LoVo (cell line): ENCODE data around the gene RADIL.

Experiments used
- DNase-seq: peaks from one replicate; pipeline ENCODE4 v3.0.0-alpha.2; 2016; ENCODE audit warnings: low spot score

RADIL gene

DNA sequence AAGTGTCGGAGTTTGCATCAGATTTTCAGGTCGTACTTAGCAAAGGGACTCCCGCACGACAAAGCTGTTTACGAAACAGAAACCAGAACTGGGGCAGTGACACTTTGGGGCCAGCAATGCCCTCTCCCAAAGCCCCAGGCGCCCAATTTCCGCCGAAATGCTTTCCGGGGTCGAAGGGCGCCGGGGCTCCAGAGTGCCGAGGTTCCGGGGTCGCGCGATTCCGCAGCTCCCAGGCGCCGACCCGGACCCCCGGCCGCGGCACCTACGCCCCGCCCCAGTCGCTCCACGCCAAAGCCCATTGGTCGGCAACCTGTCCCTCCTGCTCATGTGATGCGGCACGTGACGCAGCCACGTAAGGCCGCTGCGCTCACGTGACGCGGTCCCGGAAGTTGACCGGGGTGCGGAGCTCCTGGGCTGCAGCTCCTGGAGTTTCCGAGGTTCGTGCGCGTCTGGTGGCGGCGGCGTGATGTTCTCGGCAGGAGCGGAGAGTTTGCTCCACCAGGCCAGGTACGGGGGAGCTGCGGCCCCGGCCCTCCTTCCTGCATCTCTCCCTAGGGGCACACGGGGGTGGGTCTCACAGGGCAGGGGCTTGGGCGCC is 108.2 kb downstream of the RADIL start, which contains the start of gene AP5Z1:
TSS of gene AP5Z1 (plus strand) at position 374 of the 598 bp plus-strand sequence. CDS start at position 467, 93 bp downstream.
- DNase-seq: peak; percentile 98

DNA sequence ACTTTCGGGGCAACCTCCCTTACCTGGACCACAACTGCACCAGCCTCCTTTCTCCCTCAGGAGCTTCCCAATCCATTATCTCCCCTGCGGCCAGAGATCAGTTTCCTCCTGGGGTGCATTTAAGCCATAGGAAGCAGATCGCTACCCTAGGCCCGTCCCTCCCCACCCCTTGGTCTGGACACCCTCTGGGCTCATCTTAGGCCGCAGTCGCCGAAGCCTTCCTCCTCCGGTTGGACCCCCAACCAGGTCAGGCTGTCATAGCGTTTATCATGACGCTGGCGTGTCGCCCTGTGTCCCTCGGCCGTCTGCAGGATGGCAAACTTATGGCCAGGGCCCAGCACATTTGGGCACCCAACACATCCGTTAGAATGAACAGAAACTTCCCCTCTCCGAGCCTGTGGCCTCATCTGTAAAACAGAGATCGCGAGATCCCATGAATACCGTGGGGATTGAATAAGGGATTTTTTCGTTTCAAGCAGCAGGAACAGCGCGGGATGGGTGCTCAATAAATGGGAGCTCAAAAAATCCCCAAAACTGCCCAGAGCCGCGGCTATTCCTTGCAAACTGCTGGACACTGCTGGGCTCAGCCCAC is 108.8 kb downstream of the RADIL start:
- peak; percentile 63 for DNase-seq

DNA sequence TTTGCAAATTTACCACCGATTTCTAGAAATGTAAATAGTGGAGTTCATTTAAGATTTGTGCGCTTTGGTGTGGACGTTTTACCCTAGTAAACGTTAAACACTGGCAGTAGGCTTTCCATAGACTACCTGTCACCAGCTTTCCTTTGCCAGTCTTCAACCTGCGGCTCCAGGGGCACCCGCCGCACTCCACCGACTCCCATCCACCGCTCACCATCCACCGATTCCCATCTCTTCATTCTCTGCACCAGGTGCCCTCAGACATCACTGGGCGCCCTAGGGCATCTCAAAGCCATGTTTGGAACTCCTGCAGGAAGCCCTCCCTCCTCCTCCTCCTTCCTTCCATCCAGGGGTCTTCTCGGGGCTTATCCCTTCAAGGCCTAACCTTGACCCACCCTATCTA is 109.5 kb downstream of the RADIL start:
- DNase-seq: no peak

DNA sequence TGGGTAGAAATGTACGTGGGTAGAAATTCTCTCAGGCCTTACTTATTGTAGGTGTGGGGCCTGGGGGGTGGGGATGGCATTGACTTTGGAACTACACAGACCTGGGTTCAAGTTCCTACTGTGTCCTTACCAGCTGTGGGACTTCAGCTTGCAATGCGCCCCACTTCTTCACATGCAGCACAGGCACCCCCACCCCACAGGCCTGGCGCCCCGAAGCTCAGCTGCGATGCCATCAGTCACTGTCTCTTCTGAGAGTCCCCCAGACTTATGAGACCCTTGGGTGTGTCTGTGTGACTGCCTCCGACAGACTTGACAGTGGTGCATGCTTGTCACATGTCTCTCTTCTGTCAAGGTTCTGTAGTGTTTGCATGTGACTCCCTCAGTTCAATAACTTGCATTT is 111.2 kb downstream of the RADIL start:
- DNase-seq: no peak

DNA sequence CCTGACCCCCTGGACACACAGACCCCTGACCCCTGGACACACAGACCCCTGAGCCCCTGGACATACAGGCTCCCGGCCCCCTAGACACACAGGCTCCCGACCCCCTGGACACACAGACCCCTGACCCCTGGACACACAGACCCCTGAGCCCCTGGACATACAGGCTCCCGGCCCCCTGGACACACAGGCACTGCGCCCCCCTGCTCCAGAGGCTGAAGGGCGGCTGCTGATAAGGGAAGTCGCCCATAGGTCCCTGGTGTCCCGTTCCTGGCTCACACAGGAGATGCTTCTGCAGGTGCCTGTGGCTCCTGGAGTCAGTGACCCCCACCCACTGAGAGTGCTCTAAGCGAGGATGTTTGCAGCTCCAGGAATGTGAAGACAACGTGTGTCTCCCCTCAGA is 111.8 kb downstream of the RADIL start:
- no peak for DNase-seq

DNA sequence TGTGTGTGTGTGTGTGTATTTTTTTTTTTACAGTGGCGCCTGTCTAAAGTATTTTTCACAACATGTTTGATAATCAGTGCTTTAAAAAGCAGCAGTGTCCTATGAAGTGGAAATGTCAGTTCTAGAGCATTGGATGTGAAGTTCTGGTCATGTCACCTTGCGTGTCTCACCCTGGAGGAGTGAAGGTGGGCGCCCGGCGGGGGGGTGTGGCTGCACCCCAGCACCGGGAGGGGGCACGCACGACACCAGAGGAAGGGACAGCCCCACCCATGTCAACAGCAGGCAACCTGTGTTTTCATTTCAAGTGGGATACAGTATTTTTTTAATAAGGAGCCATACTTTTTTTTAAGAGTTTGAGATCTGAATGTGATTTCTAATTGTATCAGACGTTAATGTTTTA is 112.6 kb downstream of the RADIL start:
- no peak for DNase-seq

DNA sequence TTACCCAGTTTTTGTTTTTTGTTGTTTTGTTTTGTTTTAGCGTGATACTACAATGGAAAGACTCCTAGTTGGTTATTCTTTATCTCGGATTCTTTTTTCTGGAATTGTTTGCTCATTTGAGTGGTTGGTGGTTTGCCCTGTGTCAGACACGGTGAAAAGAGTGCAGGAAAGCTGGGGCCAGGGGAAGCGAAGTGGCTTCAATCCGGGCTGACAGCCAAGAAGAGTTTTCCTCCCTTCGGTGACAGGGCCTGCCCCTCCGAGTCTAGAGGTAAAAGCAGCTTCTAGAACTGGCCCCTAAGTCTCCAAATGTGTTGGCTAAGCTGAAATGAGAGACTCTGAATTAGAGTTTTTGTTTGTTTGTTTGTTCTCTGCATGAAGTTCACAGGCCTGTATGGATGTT is 113.8 kb downstream of the RADIL start:
- no peak for DNase-seq

DNA sequence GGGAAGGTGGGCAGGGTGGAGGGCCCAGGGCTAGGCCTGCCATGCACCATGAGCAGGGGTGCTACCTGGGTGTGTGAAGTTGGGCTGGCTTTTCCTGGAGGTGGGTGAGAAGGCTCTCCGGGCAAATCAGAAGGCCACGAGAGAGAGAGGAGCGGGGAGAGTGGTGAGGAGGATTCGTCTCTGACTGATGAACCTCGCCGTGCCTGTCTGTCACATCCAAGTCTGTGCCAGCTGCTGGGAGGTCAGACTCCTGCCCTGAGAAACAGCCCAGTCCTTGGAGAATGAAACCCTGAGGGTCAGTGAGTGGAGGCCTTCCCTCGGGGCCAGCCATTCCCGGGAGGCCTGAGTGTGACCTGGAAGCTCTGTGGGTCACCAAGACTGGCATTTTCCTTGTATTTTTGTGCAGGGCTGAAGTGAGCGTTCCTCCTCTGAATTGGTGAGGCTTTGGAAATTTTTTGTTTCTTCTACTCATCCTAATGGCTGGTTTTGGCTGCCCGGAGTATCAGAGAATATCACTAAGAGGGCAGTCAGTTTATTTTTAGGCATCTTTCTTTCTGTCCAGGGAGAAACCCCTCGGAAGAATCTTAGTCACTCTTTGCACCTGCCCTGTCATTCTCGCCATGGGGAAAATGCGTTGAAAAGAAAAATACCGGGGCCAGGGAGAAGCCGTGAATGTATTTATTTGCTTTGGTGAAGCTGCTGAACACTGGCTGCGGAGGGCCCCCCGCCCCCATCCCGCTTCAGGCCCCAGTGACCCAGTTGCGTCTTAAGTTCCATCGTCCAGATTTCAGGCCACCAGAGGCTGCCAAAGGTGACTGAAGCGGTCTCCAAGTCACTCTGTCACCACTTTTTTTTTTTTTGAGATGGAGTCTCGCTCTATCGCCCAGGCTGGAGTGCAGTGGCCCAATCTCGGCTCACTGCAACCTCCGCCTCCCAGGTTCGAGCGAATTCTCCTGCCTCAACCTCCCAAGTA is 114.6 kb downstream of the RADIL start:
- DNase-seq: no peak

DNA sequence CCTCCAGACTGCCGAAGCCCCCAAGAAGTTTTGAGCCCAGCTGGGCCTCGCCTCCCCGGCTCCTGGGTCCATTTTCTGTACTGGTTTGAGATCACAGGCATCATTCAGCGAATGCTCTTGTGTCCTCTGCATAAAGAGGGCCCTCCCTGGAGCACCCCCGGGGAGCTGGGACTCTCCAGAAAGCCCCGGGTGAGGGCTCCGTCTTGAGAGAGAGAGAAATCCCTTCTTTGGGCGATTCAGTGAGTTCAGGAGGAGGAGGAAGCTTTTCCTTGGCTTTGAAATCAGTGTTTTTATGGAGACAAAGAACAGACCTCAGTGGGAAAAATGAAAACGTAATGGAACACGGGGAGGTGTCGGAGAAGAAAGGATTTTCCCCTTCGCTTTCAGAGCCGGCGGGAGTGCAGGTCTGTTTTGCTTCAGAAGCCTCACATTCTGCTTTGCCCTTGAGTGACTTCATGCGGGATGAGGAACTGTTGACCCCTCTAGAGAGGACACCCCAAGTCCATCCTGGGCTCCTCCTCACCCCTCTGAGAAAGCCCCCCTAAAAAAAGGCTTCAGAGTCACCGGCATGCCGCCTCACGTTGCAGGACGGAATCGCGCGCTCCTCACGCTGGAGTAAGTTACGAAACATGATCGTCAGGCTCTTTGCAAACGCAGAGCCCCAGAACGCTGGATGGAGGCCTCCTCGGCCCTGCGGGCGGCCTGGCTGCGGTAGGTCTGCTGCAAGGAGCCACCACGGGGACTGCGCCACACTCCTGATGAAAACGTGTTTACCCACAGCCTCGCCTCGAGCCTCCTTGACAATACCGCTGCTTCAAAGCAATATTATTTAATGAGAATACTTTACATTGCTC is 116.6 kb downstream of the RADIL start:
- no peak for DNase-seq

DNA sequence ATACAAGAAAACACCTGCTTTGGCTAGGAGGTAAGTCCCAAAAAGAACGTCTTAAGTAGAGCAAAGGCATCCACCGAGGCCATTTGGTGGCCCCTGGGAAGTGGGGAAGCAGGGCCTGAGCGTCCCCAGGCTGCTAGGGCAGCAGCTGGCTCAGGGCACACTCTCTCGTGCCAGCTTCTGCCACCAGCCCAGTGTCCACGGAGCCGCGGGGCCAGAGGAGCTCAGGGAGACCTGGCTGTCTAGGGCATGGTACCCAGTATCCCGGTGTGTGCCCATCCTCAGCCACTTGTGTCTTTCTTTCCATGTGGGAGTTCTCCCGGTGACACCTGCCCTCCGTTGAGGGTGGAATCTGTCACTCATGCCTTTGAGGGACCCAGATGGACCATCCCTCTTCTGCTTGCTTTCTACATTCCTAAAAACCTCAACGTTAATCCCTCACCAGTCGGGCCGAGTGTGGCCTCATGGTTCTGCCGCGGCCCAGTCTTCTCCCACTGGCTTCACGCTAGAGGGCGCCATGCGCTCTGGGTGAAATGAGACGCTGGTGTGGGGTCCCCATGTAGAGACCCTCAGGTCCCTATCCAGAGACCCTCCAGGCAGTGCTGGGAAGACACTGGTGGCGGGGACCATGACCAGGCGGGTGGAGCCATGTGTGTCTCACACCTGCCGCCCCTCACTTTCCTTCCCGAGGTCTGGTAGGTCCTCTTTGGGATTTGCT is 117.6 kb downstream of the RADIL start:
- no peak for DNase-seq

DNA sequence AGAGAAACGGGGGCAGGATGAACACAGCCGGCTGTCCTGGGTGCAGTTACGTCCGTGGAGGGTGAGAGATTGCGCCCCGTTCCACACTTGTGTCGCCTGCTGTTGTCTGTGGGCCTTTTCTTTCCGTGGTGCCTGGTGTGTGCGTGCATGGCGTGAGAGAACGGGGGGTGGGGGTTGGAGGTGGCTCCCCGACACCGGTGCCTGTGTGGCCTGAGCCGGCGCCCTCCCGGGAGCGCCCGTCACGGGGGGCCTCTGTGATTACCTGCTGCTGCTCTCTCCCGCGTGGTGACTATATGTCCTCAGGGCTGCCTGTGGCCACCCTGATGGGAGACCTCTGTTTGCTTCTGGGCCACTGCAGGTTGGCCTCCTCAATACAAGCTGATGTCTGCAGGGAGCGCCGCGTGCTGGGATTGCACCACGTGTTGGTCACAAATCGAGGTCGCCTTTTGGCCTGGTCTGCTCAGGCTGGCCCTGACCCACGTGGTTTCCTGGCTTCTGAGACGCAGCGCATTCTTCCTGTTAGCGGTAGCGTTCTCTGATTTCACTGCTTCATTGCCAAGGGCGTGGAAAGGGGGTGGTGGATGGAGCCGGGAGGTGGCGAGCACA is 119.0 kb downstream of the RADIL start:
- no peak for DNase-seq

DNA sequence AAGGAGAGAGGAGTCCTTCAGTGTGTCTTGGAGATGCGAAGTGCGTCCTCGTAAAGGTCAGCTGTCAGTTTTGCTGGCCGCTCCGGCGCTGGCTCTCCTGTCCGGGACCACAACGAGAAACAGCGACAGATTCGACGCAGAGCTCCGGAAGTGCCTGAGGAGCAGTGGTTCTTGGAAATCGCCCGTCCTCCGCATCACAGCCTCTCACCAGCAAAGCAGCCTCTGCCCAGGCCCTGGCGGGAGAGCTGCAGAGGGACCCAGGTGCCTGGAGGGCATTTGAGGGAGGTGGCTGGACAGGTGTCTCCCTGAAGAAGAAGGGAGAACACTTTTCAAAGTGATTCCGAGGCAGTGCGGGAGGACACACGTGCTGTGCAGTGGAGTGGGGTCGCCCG is 119.7 kb downstream of the RADIL start:
- DNase-seq: no peak

DNA sequence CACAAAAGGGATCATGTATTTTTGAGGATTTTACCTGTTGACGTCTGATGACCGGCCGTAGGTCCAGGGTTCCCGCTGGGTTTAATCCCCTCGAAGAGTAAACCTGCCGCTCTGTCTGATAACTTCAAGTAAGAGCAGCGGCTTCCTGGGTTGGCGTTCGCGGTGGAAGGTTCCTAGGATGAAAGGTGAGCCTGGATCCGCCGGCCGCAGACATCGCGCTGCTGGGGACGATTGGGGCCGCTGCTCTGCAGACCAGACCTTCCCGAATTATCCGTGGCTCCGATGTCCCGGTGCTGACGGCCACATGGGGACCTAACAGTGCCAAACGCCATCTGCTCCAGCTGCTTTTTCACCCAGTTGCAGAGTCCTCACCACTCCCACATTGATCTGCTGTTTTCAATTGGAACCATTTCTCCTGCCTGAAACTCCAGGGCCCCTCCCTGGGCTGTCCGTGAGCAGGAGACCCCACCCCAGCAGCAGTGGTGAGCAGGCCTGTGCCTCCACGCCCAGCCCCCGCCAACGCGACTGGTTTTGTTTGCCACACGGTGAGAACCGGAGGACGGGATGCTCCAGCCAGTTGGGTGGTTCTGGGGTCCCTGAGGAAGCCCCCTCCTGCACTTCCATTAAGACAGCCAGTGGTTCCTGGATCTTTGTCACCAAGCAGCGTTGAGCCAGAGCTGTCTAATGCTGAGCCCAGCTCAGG is 120.3 kb downstream of the RADIL start:
- DNase-seq: no peak

DNA sequence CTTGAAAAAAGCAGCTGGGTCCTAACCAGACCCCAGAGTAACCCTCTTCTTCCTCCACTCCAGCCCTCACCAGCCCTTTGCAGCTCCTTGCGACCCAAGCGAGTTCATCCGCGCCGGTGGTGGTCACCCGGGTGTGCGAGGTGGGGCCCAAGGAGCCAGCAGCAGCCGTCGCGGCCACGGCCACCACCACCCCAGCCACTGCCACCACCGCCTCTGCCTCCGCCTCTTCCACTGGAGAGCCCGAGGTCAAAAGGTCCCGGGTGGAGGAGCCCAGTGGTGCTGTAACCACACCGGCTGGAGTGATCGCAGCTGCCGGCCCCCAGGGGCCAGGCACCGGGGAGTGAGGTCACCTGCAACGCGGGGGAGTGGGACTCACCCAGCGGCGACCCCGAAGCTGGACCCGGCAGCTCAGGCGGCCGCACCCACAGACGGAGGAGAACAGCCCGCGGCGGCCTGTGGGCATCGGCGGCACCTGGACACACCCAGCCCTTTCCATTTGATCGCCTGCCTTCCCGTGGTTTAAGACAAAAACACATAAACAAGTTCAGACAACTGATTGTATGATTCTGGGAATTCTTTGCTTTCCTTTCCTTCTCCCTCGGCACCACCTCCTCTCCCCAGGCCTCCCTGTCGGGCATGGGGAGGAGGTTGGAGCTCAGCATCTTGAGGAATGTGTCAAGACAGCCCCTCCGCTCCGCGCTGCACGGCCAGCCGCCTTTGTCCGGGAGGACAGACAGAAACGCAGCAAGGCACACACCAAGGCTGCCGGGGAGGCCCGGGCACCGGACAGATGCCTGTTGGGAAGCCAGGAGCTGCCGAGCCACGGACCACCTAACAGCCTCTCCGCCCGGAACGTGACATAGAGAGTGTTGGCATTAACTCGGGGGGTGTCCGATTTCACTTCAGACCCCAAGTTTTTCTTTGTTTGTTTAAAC is 121.1 kb downstream of the RADIL start:
- DNase-seq: no peak

DNA sequence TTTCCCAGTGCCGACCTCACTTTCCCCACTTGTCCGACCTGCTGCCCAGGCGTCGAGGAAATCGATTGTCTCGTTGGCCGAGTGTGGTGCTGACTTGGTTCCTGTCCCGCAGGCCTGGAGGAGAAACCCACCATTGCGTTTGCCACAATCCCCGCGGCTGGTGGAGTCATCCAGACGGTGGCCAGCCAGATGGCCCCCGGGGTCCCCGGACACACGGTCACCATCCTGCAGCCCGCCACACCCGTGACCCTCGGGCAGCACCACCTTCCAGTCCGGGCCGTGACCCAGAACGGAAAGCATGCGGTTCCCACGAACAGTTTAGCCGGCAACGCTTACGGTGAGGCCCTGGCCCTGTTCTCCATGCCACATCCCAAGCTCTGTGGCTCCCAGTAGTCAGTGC is 122.6 kb downstream of the RADIL start:
- DNase-seq: no peak

DNA sequence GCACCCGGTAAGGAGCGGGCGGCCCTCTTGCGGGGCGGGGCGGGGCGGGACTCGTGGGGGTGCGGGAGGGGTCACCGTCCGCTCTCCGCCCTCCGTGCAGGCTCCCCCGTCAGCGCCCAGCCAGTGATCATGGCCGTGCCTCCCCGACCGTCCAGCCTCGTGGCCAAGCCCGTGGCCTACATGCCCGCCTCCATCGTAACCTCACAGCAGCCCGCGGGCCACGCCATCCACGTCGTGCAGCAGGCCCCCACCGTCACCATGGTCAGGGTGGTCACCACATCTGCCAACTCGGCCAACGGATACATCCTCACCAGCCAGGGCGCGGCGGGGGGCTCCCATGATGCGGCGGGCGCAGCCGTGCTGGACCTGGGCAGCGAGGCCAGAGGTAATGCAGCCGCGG is 124.3 kb downstream of the RADIL start:
- no peak for DNase-seq

DNA sequence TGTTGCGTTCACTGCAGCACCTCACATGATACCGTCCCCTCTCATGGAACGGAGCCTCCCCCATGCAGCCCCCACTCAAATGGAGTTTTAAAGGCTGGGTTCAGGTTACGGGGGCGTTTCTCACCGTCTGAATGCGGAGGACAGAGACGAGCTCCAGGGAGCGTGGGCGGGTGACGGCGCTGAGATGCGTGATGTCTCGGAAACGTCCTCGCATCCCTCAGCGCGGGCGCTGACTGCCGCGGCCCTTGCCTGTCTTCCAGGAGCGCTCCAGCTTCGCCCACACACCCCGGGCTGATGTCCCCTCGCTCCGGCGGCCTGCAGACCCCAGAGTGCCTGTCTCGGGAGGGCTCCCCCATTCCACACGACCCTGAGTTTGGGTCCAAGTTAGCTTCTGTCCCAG is 124.7 kb downstream of the RADIL start:
- DNase-seq: no peak

DNA sequence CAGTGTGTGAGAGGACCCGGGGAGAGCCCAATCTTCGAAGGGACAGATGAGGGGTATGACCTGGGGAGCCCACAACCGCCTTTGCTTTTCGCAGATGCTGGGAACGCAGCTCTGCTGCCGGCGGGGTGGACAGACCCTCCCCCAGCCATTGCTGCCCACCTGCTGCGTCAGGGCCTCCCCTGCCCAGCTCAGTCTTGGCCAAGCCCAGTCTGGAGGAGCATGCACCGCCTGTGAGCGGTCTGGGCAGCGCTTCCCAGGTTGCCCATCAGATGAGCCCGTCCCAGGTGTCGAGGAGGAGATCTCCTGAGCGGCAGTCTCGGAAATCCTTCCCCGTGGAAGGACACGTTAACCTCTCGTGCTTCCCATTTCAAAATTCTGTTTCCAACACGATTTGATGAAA is 125.4 kb downstream of the RADIL start:
- DNase-seq: no peak

DNA sequence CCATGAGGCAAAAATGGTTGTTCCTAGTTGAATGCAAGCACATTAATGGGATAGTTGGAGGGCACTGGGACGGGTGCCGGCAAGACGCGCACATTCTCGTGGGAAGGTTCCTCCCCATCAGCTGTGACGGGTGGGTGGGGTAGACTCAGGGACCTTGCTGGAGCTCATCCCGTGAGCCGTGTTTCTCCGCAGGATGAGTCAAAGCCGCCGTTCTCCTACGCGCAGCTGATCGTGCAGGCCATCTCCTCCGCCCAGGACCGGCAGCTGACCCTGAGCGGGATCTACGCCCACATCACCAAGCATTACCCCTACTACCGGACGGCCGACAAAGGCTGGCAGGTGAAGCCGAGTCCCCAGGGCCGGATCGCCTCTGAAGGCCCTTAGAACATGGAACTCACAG is 128.5 kb downstream of the RADIL start:
- no peak for DNase-seq
